Measurements from ENCODE around the gene NRM.

The NRM gene

GRCh38 chr6:30689985-30690384 is 799 bp downstream of the NRM start:
- no peak for DNase-seq (ENCODE audit: low read depth in 3 of 3, low spot score in 1 of 3)

GRCh38 chr6:30689022-30689865 is 1.5 kb downstream of the NRM start:
- DNase-seq (ENCODE audit: low read depth in 3 of 3, low spot score in 1 of 3): no peak

GRCh38 chr6:30688569-30688968 is 2.2 kb downstream of the NRM start:
- DNase-seq (ENCODE audit: low read depth in 3 of 3, low spot score in 1 of 3): no peak

- DNase-seq (ENCODE audit: low read depth in 3 of 3, low spot score in 1 of 3): no peak
Measured at GRCh38 chr6:30687659-30688431, 2.9 kb downstream of the NRM start.

GRCh38 chr6:30686908-30687658 is 3.7 kb downstream of the NRM start:
- peak; percentile 28 to 70 (median 32) for DNase-seq (ENCODE audit: low read depth in 3 of 3, low spot score in 1 of 3)

GRCh38 chr6:30686009-30686907 is 4.5 kb downstream of the NRM start, which contains the start of gene PPP1R18:
Gene PPP1R18, minus strand, starts transcription at chr6:30686645. Its CDS starts 627 bp downstream, at chr6:30686018.
- peak; percentile 56 to 85 (median 60) for DNase-seq (ENCODE audit: low read depth in 3 of 3, low spot score in 1 of 3)

- DNase-seq (ENCODE audit: low read depth in 3 of 3, low spot score in 1 of 3): no peak
Measured at GRCh38 chr6:30685157-30686008, 5.4 kb downstream of the NRM start.

- DNase-seq (ENCODE audit: low read depth in 3 of 3, low spot score in 1 of 3): peak in 2 of 3 donors; percentile 34 to 42
Measured at GRCh38 chr6:30684386-30685156, 6.2 kb downstream of the NRM start.

- DNase-seq (ENCODE audit: low read depth in 3 of 3, low spot score in 1 of 3): no peak
Measured at GRCh38 chr6:30683980-30684338, 6.8 kb downstream of the NRM start.

GRCh38 chr6:30683183-30683979 is 7.4 kb downstream of the NRM start:
- DNase-seq (ENCODE audit: low read depth in 3 of 3, low spot score in 1 of 3): no peak

GRCh38 chr6:30682143-30683117 is 8.4 kb downstream of the NRM start:
- peak; percentile 68 to 69 (median 68) for DNase-seq (ENCODE audit: low read depth in 3 of 3, low spot score in 1 of 3)

GRCh38 chr6:30681766-30682142 is 9.0 kb downstream of the NRM start:
- no peak for DNase-seq (ENCODE audit: low read depth in 3 of 3, low spot score in 1 of 3)

GRCh38 chr6:30679765-30680535 is 10.8 kb downstream of the NRM start:
- no peak for DNase-seq (ENCODE audit: low read depth in 3 of 3, low spot score in 1 of 3)

- DNase-seq (ENCODE audit: low read depth in 3 of 3, low spot score in 1 of 3): peak; percentile 74 to 94 (median 86)
Measured at GRCh38 chr6:30678964-30679726, 11.6 kb downstream of the NRM start.

- no peak for DNase-seq (ENCODE audit: low read depth in 3 of 3, low spot score in 1 of 3)
Measured at GRCh38 chr6:30676660-30677285, 14.0 kb downstream of the NRM start.
